ENCODE data around the gene CNKSR1. TPM values are rescaled to one million over a fixed set of nuclear protein-coding genes. Genes with fewer than 3 reads are reported as not detected.

Gene CNKSR1
- total and polyA plus RNA-seq, 2 of the 13 experiments (the other 11 are each of a cell fraction or from before 2014, with no cell fraction given): 3.4 to 8.9 TPM

- no TSS peak for BruUV-seq (replicated peaks)
- Histone ChIP-seq H4K20me1 (ENCODE audit: insufficient read depth, low read length) (no peaks in the 10 kb centered on the region), H3K4me3 (replicated peaks in 1 of 3; ENCODE audit: insufficient read depth in 1 of 3, low read depth in 2 of 3, low read length in 3 of 3) (no peak overlapping the region), H3K4me1 (ENCODE audit: insufficient read depth, low read length) (no peaks in the 10 kb centered on the region), H3K9ac (ENCODE audit: insufficient read depth, low read depth, low read length) (no peak overlapping the region), H3K9me3 (ENCODE audit: low read length) (no peaks in the 10 kb centered on the region), H3K27ac (ENCODE audit: extremely low read length, insufficient read depth, low read length) (no peak overlapping the region), H3K4me2 (ENCODE audit: low read depth, low read length) (peak overlapping the region; percentile 39; the same call in 1 of the 2 replicates), H3K36me3 (replicated peaks in 1 of 2; ENCODE audit: control insufficient read depth in 1 of 2, insufficient read depth in 2 of 2, low read length in 2 of 2) (peaks cover 2% of the 10 kb centered on the region in 2 experiments; a peak in 2 of 5 replicates), H3K27me3 (ENCODE audit: control insufficient read depth in 1 of 2, insufficient read depth in 2 of 2, low read length in 2 of 2) (no peaks in the 10 kb centered on the region), H2AFZ (ENCODE audit: low read length) (no peak overlapping the region), H3K79me2 (ENCODE audit: insufficient read depth, low read length) (no peaks in the 10 kb centered on the region)
- in situ Hi-C loops (cut with HindIII; ENCODE audit: extremely low pct_ligation_motif_present, low pct_unique_long_range_greater_than_20kb): no loop called here
- ATAC-seq (peak; percentile 55), FAIRE-seq (no peak), DNase-seq (ENCODE audit: low spot score) (no peak)
- intact Hi-C loops (cut with micrococcal nuclease; ENCODE audit: unreplicated experiment): no loop called here
- CTCF ChIA-PET (ENCODE audit: low intra/inter-chr PET ratio, low total read pairs): no interaction called here
- POLR2A ChIA-PET: interaction anchor here (1.2 to 2.0 kb wide), 2 partner anchors 15 to 49 kb away, joined by 3 to 4 read pairs; partner anchors contain the start of gene CEP85
- WGBS (ENCODE audit: low lambda C conversion rate): 51% methylated on average over 8 of the region's 21 CpGs
- TF ChIP-seq CBX5 (CRISPR knock-in tag; IDR thresholded peaks at IDR 0.05; ENCODE audit: borderline replicate concordance) (no peak), AGO1 (IDR thresholded peaks at IDR 0.05; ENCODE audit: low read depth, low read length, poor library complexity, severe bottlenecking) (no peak), ZNF629 (CRISPR knock-in tag; conservative IDR thresholded peaks at IDR 0.05) (0 out of 2 replicates have a peak, but pooled peaks have one; percentile 29), SRSF4 (IDR thresholded peaks at IDR 0.05; ENCODE audit: low read depth, low read length, poor library complexity, severe bottlenecking) (no peak), NFE2 (CRISPR knock-in tag; IDR thresholded peaks at IDR 0.05) (no peak), CEBPG (CRISPR knock-in tag; IDR thresholded peaks at IDR 0.05) (0 out of 2 replicates have a peak, but pooled peaks have one; percentile 33), NRL (CRISPR knock-in tag; IDR thresholded peaks at IDR 0.05; ENCODE audit: borderline replicate concordance) (no peak), MXD4 (CRISPR knock-in tag; IDR thresholded peaks at IDR 0.05) (no peak), ZBTB33 (CRISPR knock-in tag; IDR thresholded peaks at IDR 0.05) (no peak), ZNF503 (CRISPR knock-in tag; IDR thresholded peaks at IDR 0.05) (no peak), ZNF557 (CRISPR knock-in tag; IDR thresholded peaks at IDR 0.05) (no peak), ZFYVE20 (CRISPR knock-in tag; IDR thresholded peaks at IDR 0.05; ENCODE audit: borderline replicate concordance, low read depth) (no peak), SMAD9 (CRISPR knock-in tag; IDR thresholded peaks at IDR 0.05) (no peak), MZF1 (CRISPR knock-in tag; IDR thresholded peaks at IDR 0.05; ENCODE audit: borderline replicate concordance) (no peak), ZUFSP (CRISPR knock-in tag; IDR thresholded peaks at IDR 0.05; ENCODE audit: borderline replicate concordance) (no peak), ZNF430 (CRISPR knock-in tag; IDR thresholded peaks at IDR 0.05) (no peak), DDIT3 (CRISPR knock-in tag; IDR thresholded peaks at IDR 0.05) (no peak), CEBPB (IDR thresholded peaks at IDR 0.05; ENCODE audit: borderline replicate concordance, low read depth, low read length) (peak; percentile 57; the same call in 1 of the 2 replicates), ZNF446 (CRISPR knock-in tag; IDR thresholded peaks at IDR 0.05) (no peak)
Measured at GRCh38 chr1:26184883-26185282, 7.6 kb downstream of the CNKSR1 start.

Data from HepG2 (cell line).